ENCODE measurements around the gene PACS2. TPM values are rescaled to one million over a fixed set of nuclear protein-coding genes. Genes with fewer than 3 reads are reported as not detected.

Gene PACS2
- total RNA-seq, 1 experiment from 2014 or later: 72.5 TPM

GRCh38 chr14:105411017-105411941 lies 96.7 kb downstream of the PACS2 start:
- Histone ChIP-seq H3K79me2 (ENCODE audit: insufficient read depth, low read length) (no peaks in the 10 kb centered on the region), H3T11ph (ENCODE audit: low read length) (no peak overlapping the region), H2AK5ac (ENCODE audit: insufficient read length, low read length) (no peak overlapping the region), H3K56ac (ENCODE audit: insufficient read length, low read depth, low read length) (no peak overlapping the region), H3K23me2 (ENCODE audit: insufficient read length, low read depth, low read length, poor library complexity, severe bottlenecking) (peaks cover 8% of the 10 kb centered on the region), H4K91ac (ENCODE audit: insufficient read length, low read depth, low read length) (no peak overlapping the region), H3K4ac (ENCODE audit: low read depth, low read length) (no peak overlapping the region), H2BK5ac (ENCODE audit: insufficient read length, low read length) (no peak overlapping the region), H2AFZ (ENCODE audit: low read length) (no peak overlapping the region), H3K23ac (ENCODE audit: insufficient read length, low read depth, low read length) (no peak overlapping the region), H3K27ac (ENCODE audit: insufficient read length, low read depth, low read length) (no peak overlapping the region), H4K8ac (replicated peaks; ENCODE audit: insufficient read length, low read depth, low read length) (no peak overlapping the region), H2BK120ac (ENCODE audit: low read depth, low read length, poor library complexity, severe bottlenecking) (no peak overlapping the region), H2BK15ac (ENCODE audit: low read depth, low read length) (no peak overlapping the region), H3K14ac (ENCODE audit: insufficient read depth, low read length) (peak overlapping the region; percentile 66; the same call in 1 of the 2 replicates), H3K27me3 (ENCODE audit: insufficient read depth, low read length) (peaks cover 12% of the 10 kb centered on the region), H3K4me2 (ENCODE audit: insufficient read depth, insufficient read length, low read length) (peak overlapping the region; percentile 34), H4K5ac (ENCODE audit: insufficient read length, low read depth, low read length) (no peak overlapping the region), H3K9ac (ENCODE audit: extremely low read depth, insufficient read length, low read length) (no peak overlapping the region), H3K79me1 (ENCODE audit: insufficient read depth, low read depth, low read length, poor library complexity, severe bottlenecking) (no peaks in the 10 kb centered on the region), H2BK12ac (ENCODE audit: insufficient read length, low read depth, low read length) (no peak overlapping the region), H4K20me1 (ENCODE audit: control insufficient read depth, insufficient read depth, insufficient read length) (peaks cover 3% of the 10 kb centered on the region), H3K4me1 (ENCODE audit: insufficient read depth, low read length) (no peaks in the 10 kb centered on the region), H2BK20ac (ENCODE audit: low read depth, low read length, poor library complexity, severe bottlenecking) (no peak overlapping the region), H3K9me3 (ENCODE audit: control insufficient read depth, low read depth, low read length) (no peaks in the 10 kb centered on the region), H3K18ac (ENCODE audit: insufficient read length, low read depth, low read length) (peak overlapping the region; percentile 32)
- no CpG with 5 or more reads among the region's 86 CpGs for WGBS (ENCODE audit: extremely low coverage, insufficient read length, low lambda C conversion rate)
- Mint-ChIP-seq H3K4me3 (peak overlapping the region; percentile 46 to 60; a peak in 4 of 5 replicates), H3K36me3 (ENCODE audit: insufficient read depth in 1 of 3, low read depth in 3 of 3) (peaks cover 0 to 3% (median 0%) of the 10 kb centered on the region in 3 experiments; a peak in 2 of 7 replicates), H3K9me3 (peaks cover 0 to 6% of the 10 kb centered on the region in 2 experiments; a peak in 1 of 5 replicates), H3K4me1 (peaks cover 6 to 25% of the 10 kb centered on the region in 2 experiments; a peak in 3 of 4 replicates), H3K27ac (no peak overlapping the region), H3K27me3 (ENCODE audit: low read depth) (peaks cover 88% of the 10 kb centered on the region)
- TF ChIP-seq CTCF (conservative IDR thresholded peaks at IDR 0.05): no peak
- DNase-seq: peak; percentile 65
